Dermis microvascular lymphatic vessel endothelial cell (primary cell): ENCODE results near the gene FRMD4B. TPM values are rescaled to one million over a fixed set of nuclear protein-coding genes. Genes with fewer than 3 reads are reported as not detected.

Source experiments
- DNase-seq, 2 donors: peaks; one replicate each; pipeline versions ENCODE4 v3.0.0 to v3.0.0-alpha.2; 2010; ENCODE audit warnings: low read depth in 2 of 2
- total RNA-seq: library from RNA; depleted of rRNA; stranded (reverse); fragments of >200 nt; gene quantifications from 2 replicates; pipeline ENCODE4 v1.2.1, GENCODE V29; 2014

The FRMD4B gene
- total RNA-seq, 1 donor from 2014 or later, result 67.8 TPM

DNA sequence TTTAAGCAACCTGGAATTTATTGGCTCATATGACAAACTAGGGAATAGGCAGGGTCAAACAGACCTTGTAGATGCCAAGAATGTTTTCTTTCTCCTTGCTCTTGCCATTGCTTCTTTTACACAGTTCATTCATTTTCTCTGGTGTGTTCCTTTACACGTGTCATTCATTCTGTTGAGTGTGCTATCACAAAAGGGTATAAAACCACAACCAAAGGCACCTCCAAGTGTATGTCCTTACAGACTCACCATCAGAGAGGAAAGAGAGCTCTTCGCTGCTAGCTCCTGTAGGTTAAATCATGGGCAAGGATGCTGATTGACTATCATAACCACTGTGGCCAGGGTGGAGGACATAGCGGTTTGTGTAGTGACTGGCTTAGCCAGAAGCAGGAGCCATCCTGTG is 19.2 kb upstream of the FRMD4B start:
- no peak for DNase-seq

DNA sequence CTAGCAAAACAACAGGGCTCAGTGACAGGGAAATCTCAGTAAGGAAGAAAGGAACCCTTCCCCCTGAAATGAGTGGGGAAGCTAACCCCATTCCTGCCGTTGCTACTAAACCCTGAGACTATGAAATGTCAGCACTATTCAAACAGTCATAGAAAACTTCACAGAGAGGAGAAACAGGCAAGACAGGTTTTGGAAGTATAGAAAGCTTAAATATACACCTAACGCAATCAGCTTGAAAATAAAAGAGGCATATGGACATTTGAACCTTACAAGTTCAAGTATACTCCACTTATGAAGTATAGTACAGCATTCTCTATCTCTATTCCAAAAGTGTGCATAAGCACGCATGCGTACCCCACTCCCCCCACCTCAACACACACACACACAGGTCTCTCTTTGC is 17.6 kb upstream of the FRMD4B start:
- DNase-seq, result no peak

DNA sequence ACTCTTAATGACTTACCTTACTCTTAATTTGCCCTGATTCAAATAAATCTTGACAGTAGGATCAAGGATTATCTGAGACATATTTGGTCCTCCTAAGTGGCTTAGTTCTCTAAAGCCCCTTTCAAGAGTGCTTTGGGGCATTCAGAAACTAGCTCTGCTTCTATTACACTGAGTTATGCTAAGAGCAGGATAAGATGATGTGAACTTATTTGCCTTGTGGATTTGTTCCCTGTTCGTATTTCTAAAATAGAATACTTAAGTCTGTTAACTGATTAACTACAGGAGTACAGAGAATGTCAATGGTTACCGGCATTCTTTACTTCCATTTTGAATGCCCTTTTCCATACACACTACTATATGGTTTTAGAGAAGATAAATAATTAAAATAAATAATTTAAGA is 14.8 kb upstream of the FRMD4B start:
- no peak for DNase-seq

DNA sequence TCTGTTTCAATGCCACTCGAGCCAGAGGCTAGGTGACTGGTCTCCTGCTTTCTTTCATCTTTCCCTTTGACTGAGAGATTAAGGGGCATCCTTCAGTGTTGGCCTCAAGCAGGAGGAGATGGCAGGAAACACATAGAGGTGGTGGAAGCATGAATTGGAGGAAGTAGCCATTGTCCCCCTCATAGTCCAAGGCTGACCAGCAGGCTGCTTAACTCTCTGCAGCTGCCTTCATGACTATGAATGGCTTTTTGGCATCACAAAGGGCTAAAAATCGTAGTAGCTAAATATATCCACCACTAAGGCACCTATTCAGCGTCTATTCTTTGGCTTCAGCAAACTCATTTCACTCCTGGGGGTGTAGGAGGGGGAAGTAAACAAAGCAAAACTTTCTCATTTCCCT is 7.0 kb upstream of the FRMD4B start:
- peak in 1 of 2 donors; percentile 11 for DNase-seq

DNA sequence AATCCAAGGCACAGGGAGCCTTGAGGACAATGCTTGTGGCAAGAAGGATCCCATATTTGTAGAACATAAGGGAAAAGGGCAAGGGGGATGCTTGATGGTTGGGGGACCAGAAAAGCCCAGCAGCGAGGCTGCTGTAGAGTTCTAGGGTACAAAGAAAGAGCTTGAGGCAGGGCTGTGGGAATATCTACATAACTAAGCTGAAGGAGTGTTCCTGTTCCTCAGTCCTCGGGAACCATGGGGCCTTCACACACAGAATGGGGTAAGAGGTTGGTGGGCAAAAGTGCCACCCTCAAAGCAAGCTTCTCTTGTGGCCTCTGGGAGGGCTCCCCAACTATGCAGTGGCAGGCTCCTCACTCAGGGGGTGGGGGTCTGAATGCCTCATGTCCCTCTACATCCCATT is 6.5 kb upstream of the FRMD4B start:
- DNase-seq, result no peak

DNA sequence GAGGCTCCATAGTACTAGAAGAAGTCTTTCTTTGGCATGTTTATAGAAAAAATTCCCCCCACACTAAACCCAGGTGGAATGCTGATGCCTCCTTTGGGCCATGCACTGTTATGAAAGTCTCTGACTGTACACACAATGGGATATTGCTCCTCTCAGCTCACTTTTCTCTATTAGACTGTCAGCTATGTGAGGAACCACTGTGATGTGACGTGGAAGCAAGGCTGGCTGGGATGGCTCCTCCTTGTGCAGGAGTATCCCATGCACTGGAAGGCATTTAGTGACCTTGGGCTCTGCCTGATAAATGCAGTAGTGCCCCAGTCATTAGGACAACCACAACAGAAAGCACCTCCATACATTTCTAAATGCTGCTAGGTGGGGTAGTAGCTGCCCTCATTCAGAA is 5.7 kb upstream of the FRMD4B start:
- DNase-seq, result no peak

DNA sequence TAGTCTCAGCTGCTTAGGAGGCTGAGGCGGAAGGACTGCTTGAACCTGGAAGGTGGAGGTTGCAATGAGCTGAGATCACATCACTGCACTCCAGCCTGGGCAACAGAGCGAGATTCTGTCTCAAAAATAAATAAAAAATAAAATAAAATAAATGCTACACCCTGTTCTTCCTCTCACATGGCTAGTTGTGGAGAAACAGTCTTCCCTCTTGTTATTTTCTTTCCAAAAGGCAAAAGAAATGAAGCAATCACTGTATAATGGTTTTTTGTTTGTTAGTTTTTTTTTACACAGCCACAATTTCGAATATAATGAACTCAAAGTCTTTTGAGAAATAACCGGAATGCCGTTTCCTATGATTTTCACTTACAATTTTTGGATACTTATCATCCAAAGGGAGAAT is 4.9 kb upstream of the FRMD4B start:
- DNase-seq, result no peak

DNA sequence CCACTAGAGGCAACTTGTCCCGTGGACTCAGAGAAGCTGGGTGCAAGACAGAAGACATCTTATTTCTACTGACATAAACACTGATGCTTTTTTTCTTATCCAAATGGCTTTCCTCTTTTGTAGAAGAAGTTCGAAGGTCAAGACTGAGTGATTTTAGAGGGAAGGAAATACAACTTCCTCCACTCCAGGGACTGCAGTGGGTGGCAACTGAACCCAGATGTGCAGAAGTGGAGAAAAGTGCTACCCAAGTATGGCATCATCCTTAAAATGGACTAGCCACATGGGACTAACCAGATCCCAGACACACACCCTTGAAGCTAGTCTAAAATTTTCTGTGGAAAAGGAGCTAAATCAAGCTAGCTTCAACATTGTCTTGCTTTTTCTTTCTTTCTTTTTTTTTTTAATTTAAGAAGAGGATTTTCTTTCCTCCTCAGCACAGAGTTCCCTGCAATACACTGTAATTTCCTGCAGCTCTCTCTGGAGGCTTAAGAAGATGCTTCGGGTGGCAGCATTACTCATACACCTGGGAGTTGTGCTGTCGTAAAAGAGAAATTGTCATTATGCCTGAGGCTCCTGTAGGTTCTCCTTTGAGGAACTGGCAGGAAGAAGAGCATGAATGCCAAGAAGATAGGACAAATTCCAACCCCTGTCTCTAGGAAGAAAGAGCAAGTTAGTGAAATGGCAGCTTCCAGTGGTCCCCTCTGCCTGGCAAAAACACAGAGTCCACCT is 3.8 kb upstream of the FRMD4B start:
- DNase-seq, result no peak

DNA sequence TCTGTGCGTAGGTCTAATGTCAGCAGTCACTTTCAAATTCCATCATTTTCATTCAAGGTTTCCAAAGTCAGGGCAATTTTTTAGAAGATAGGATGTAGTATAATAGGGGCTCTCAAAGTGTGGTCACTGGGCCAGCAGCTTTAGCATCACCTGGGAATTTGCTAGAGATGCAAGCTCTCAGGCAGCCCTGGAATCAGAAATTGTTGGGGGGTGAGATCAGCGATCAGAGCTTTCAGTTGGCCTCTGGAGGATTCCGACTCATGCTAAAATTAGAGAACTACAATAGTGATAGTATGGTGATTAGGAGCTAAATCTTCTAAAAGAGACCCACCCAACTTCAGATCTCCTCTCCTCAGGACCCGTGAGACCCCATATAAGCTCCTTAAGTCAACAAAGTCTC is 2.4 kb upstream of the FRMD4B start:
- no peak for DNase-seq

DNA sequence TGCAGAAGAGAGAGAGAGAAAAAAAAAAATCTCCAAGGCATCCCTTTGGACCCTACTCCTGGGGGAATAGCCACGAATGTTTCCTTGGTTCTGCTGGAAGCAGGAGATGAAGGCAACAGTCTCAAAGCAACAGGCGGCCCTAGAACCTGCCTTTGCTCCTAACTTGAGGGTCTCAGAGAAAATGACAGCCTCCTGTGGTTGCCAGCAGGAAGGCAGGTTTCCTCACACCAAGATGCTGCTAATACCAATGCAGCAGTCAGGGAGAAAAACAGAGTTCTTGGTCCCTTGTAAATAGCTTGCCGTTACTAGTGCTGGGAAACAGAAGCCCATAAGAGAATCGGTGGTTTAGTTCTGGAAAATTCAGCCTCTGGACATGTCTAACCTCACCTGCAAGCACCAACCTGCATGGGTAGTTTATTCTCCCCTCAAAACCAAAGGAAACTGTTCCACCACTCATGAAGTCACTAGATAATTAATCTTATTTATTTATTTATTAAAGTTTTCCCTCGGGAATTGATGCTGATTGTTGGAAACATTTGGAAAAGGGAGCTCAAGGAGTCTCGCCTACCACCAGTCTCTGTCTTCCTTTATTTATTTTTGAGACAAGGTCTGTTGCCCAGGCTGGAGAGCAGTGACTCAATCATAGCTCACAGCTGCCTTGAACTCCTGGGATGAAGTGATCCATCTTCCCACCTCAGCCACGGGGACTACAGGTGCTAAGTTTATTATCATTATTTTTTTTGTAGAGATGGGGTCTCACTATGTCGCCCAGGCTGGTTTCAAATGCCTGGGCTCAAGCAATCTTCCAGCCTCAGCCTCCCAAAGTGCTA is 883 bp upstream of the FRMD4B start:
- DNase-seq, result no peak

DNA sequence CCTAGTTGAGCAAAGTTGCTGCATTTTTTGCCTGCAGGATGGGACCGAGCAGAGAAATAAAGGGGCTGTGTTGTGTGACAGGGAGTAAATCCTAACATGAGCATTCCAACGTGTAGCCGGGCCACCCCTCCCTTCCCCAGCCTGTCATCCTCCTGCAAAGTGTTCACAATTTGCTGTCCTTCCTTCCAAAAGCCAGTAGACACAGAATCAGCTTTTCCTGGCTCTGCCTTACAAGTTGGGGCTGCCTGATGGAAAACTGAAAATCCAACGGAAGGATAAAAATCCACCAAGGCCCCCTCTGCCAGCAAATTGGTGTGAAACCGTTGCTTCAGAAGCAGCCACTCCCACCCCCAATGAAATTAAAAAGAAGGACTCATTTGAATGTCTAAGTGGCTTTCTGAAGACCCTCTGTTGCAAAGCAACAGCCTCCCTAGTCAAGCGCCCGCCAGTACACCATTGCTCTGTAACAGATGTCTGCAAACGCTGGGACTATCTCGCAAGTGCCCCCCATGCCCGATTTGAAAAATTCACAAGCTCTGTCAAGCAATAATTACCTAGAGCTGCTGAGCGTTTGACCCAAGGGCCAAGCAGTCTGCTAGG is 665 bp downstream of the FRMD4B start:
- no peak for DNase-seq

DNA sequence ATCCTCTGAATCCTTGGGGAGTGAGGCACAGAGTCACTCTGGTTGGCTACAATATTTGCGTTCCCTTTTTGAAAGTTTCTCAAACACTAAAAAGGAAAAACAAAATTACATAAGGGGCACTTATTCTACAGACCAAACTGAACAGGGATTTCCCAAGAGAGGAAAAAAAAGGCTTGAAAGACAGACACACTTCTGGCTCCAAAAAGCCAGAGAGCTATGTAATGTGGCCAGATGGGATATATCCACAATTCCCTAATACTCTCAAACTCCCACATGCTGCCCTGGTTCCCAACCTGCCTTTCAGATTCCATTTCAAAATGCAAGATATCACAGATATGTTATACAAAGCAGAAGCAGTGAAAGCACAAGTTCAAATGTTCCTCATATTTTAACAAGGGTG is 1.6 kb downstream of the FRMD4B start:
- no peak for DNase-seq

DNA sequence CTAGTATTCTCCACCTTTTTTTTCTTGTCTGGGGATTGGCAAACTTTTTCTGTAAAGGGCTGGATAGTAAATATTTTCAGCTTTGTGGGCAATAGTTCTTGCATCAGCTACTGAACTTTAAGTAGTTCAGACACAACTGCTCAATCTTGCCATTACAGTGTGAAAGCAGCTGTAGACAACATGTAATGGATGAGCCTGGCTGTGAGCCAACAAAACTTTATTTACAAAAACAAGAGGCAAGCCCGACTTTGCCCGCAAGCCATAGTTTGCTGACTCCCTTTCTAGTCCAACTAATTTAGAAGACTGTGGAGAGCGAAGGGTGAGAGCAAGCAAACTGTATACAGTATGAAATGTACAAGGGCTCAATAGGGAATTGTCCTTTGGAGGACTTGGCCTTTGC is 6.2 kb downstream of the FRMD4B start:
- DNase-seq, result no peak

DNA sequence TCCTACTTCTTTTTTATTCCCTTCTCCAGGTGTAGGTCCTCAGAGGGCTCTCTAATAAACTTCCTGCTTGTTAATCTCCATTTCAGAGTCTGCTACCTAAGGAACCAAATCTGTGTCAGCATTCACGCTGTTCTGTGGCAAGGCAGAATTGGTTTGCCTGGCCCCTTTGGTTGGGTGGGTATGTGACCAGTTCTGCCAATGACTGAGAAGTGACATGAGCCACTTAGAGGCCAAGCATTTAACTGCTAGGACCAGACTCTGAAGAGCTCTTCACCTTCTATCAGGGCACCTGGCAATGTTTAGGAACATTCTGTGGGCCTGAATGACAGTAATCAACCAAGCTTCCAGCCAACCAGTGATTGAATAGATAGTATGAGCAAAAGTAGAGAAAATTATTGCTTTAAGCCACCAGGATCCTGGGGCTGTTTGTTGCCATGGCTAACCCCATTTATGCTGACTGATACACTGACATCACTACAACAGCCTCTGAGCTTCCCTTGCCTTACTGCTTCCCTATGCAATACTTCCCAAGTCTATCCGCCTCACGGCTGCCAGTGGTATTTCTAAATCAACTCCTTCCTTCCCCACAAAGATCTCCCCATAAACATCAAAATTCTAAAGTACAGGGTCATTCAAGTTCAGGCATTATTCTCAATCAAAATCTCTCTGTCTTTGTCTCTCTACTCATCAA is 7.6 kb downstream of the FRMD4B start:
- DNase-seq, result no peak

DNA sequence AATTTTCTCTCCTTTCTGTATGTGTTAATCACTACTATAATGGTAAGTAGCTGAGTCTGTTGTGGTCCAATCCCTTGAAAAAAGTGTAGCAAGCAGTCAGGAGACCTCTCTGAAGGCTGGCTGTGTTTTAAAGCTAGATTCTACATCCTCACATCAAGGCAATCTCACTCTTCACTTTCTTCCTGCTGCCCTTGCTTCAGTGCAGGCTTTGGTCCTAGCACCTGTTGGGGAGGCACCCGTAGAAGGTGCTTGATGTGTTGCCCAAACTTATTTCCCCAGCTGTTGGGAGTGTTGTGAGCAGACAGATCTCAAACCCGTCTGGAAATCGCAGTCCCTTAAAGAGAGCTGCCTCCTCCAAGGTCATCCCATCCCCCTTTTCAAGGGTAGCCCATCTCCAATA is 8.6 kb downstream of the FRMD4B start:
- DNase-seq, result no peak

DNA sequence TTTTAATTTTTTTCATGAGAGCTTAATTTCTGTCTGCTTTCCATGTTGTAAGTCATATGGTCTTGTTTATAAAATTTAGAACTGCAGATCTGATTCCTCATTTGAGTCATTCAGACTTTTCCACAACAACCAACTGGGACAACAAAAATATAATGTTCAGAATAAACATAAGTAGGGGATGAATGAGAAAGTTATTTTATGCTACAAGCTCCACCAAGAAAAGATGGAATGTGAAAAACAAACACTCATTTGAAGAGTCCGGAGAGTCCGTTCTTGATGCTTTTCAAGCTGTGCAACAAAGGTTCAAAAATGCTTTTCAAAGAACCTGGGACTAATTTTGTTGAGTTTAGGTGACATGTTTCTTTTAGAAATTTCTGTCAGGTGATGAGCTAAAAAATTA is 9.2 kb downstream of the FRMD4B start:
- no peak for DNase-seq

DNA sequence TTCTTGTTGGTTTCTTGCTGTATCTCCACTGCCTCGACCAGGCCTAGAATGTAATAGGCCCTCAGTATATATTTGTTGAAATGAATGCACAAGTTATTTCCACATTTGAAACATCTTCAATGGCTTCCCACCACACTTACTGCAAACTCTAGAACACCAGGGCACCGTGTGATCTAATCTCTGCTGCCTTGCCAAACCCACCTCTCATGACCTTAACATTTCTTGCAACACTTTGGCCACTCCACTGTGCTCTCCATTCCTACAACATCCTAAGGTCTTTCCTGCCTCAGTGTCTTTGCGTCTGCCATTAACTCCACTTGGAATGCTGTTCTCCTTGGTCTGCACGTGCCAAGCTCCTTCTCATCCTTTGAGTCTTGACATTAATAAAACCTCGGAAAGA is 14.1 kb downstream of the FRMD4B start:
- no peak for DNase-seq

DNA sequence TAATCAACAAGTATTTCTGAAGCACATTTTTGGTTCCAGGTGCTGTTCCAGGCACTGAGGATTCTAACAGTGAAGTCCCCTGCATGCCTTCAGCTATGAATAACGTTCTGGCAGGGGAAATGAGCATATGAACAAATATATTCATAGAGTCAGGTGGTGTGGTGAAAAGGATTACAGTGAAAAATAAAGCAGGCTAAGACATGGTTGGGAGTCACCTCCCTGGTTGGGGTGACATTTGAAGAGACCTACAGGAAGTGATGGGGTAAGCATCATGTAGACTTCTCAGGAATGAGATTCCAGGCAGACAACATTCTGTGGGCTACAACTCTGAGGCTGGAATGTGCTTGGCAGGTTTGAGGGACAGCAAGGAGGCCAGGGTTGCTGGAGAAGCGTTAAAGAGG is 15.0 kb downstream of the FRMD4B start:
- DNase-seq, result no peak

DNA sequence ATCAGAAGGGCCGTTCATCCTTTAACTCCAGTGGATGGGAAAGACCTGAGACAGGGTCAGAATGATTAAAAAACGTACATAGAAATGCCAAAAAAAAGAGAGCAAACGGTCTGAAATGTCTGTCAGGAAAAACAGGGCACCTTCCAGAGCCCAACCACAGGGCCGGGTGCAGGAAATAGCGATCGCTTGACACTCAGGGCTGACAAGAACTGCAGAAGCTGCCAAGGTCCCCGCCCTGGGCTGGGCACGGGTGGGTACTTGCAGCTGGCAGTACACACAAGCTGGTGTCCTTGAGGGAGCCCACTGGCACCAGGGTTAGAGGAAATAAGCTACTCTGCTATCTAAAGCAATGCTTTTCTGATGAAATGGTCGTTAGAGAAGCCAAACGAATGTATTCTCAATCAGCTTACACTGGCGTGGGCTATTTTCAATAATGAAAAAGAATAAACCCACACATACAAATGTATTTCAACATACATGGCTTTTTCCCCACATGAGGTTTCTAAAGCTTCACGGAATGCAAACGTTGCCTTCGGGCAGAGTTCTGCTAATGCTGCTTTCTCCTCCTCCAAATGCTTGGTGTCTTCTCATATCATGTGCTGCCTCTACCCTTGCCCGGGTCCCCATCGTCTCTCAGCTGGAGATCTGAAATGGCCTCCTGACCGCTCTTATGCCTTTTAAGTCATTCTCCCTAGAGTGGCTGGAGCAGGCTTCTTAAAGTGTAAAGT is 15.6 kb downstream of the FRMD4B start:
- DNase-seq, result peak in 1 of 2 donors; percentile 76

DNA sequence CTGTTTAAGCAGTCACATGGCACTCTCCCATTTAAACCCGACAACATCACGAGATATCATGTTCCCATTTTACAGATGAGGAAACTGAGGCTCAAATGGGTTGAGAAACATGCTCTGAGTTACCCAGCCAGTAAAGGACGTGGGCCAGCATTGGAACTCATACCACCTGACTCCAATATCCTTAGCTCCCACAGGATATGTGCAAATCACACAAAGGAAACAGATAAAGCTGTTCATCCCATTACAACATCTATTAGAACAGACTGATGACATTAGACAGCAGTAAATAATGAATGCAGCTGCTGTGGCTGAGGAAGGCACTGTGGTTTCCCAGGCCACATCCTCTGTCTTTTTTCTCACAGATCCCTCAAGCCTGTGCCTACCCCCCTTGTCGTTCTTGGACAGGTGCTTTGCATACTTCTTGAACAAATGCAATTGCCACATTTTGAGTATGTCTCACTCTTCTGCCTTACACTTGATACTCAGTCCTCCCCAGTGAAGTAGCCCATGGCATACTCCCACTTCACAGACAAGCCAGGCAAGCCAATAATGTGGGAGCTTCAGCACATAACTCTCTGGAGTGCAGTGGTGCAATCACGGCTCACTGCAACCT is 17.7 kb downstream of the FRMD4B start:
- DNase-seq, result peak; percentile 79 to 91

DNA sequence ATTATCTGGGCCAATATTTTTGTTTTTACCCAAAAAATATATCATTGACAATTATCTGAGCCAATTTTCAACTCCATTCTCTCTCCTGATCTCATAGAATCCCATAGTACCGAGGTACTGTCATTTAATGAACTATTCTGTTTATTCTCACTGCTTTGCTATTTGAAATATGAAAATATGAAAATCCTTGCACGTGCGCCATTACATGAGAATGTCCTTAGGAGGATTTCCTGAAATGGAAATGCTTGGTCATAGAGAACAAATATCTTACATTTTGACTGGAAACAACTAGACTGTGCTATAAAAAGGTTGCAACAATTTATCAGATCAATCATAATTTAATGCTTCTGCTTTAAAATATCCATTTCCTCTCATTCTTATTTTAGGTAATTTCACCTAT is 18.3 kb downstream of the FRMD4B start:
- DNase-seq, result no peak
